Naive thymus-derived CD4-positive, alpha-beta T cell (primary cell): ENCODE measurements around the gene GSAP. TPM values are rescaled to one million over a fixed set of nuclear protein-coding genes. Genes with fewer than 3 reads are reported as not detected.

Experiments
- ATAC-seq: fragments of 150-1000 bp; cut with Tn5 transposase; 2 replicates; pipeline ENCODE4 v1.10.0; 2021; ENCODE audit warnings: mild to moderate bottlenecking, moderate library complexity
- CTCF ChIA-PET: fragments of 350-600 bp; sonication (Branson Sonifier 250); formaldehyde crosslinking; loops from one replicate; lab custom pipeline; 2021; ENCODE audit warnings: antibody characterized with exemption; lab: Charles Lee
- POLR2A ChIA-PET: fragments of 350-600 bp; sonication (Branson Sonifier 250); formaldehyde crosslinking; loops from one replicate; lab custom pipeline; 2021; ENCODE audit warnings: antibody characterized with exemption, inconsistent platforms; lab: Charles Lee
- DNase-seq, 9 donors: peaks; one replicate each; pipeline versions ENCODE4 v3.0.0 to v3.0.0-alpha.2; 2020 to 2022; ENCODE audit warnings: mixed read lengths in 1 of 9
- H3K27ac ChIP-seq: one replicate; pipeline ENCODE4 v1.7.0; 2013; ENCODE audit warnings: mild to moderate bottlenecking, low read depth, low read length, moderate library complexity
- H3K27me3 ChIP-seq, 2 donors: one replicate each; pipeline ENCODE4 v1.7.0; 2013; ENCODE audit warnings: low read length in 2 of 2, mild to moderate bottlenecking in 2 of 2, moderate library complexity in 2 of 2; ENCODE audit not compliant: control insufficient read depth in 2 of 2, insufficient read depth in 2 of 2
- H3K36me3 ChIP-seq, 3 experiments: 1 replicate in 2 of 3; 2 replicates in 1 of 3; pipeline ENCODE4 v1.7.0; 2013; ENCODE audit warnings: low read length in 3 of 3, mild to moderate bottlenecking in 3 of 3, moderate library complexity in 1 of 3; ENCODE audit not compliant: insufficient read depth in 3 of 3, control insufficient read depth in 2 of 3
- H3K4me1 ChIP-seq, 2 donors: one replicate each; pipeline ENCODE4 v1.7.0; 2013; ENCODE audit warnings: low read length in 2 of 2, mild to moderate bottlenecking in 2 of 2, moderate library complexity in 1 of 2; ENCODE audit not compliant: control insufficient read depth in 2 of 2, insufficient read depth in 2 of 2
- H3K4me3 ChIP-seq: 2 replicates; pipeline ENCODE4 v1.7.0; 2013; ENCODE audit warnings: mild to moderate bottlenecking, low read length
- H3K9me3 ChIP-seq, 3 experiments: 1 replicate in 2 of 3; 2 replicates in 1 of 3; pipeline ENCODE4 v1.7.0; 2013; ENCODE audit warnings: low read length in 3 of 3; ENCODE audit not compliant: control insufficient read depth in 2 of 3
- H3K27ac Mint-ChIP-seq, 9 donors: one replicate each; pipeline ENCODE4 v1.8.0; 2020 to 2022; ENCODE audit warnings: mixed read lengths in 9 of 9, mild to moderate bottlenecking in 8 of 9, moderate library complexity in 5 of 9, inconsistent platforms in 2 of 9
- H3K27me3 Mint-ChIP-seq, 5 donors: one replicate each; pipeline ENCODE4 v1.8.0; 2021 to 2022; ENCODE audit warnings: mixed read lengths in 5 of 5, mild to moderate bottlenecking in 1 of 5
- H3K36me3 Mint-ChIP-seq, 5 donors: one replicate each; pipeline ENCODE4 v1.8.0; 2020 to 2022; ENCODE audit warnings: mixed read lengths in 5 of 5, mild to moderate bottlenecking in 3 of 5, inconsistent platforms in 1 of 5
- H3K4me1 Mint-ChIP-seq, 7 donors: one replicate each; pipeline ENCODE4 v1.8.0; 2020 to 2022; ENCODE audit warnings: mixed read lengths in 7 of 7, mild to moderate bottlenecking in 3 of 7, inconsistent platforms in 1 of 7
- H3K4me3 Mint-ChIP-seq, 10 donors: one replicate each; pipeline ENCODE4 v1.8.0; 2020 to 2022; ENCODE audit warnings: mild to moderate bottlenecking in 10 of 10, mixed read lengths in 10 of 10, moderate library complexity in 6 of 10, inconsistent platforms in 2 of 10
- H3K9me3 Mint-ChIP-seq, 11 donors: one replicate each; pipeline ENCODE4 v1.8.0; 2020 to 2022; ENCODE audit warnings: mixed read lengths in 11 of 11, mild to moderate bottlenecking in 4 of 11, inconsistent platforms in 1 of 11, moderate library complexity in 1 of 11
- intact Hi-C, 2 donors: fragments of 100-400 bp; cut with micrococcal nuclease; formaldehyde crosslinking; loops; one replicate each; pipeline ENCODE4 v1.15.1; 2023
- polyA plus RNA-seq, 2 donors: library from polyadenylated mRNA; unstranded; fragments of 300-500 nt; fragmentation: Illumina TruSeq; gene quantifications; one replicate each; pipeline ENCODE4 v1.2.3, GENCODE V29; 2021
- total RNA-seq, 6 experiments: library from RNA in 5 of 6; stranded (reverse) in 5 of 6; gene quantifications; 1 replicate in 5 of 6; 2 replicates in 1 of 6; pipeline ENCODE4 v1.2.3 and lab custom pipeline; 2021 to 2026

The GSAP gene
- total and polyA plus RNA-seq, 7 experiments from 2014 or later: 6.6 to 59.8 (median 29.1) TPM

DNA sequence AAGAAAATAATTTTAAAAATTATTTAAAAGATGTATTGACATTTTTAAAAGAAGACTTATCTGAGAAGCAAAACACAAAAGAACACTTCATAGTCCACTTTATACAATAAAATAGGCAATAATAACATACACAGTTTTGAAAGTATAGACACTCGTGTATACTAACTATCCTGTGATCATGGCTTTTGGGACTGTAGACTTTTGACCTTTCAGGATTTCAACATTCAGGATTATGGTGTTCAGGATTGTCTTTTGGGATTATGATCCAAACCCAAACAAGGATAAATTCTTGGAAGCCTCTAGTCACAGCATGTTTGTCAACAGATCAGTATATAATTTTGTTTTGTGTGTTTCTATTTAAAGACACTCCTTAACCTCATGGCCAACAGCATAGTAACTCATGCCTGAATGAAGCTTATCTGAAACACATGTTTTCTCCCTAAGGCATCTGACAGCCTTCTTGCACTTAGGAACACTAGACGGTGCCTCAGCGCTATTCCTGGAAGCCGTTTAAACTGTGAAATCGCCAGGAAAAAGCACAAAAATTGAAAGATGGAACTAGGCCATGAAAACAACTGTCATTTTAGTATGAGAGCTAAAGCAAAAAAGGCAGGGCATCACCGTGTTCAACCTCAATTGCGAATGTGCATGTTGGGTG is 29.9 kb downstream of the GSAP start:
- H3K27me3 Mint-ChIP-seq: peaks cover 0 to 6% (median 0%) of the 10 kb centered on the region in 5 donors
- ChIA-PET CTCF (interaction anchor here (0.6 kb wide), 1 partner anchor 624 kb away, joined by 3 read pairs; no protein-coding TSS in a partner anchor), POLR2A (no interaction called here)
- ATAC-seq: no peak
- Histone ChIP-seq H3K4me3 (no peak overlapping the region), H3K27me3 (no peaks in the 10 kb centered on the region), H3K4me1 (no peaks in the 10 kb centered on the region), H3K27ac (no peak overlapping the region), H3K9me3 (no peaks in the 10 kb centered on the region), H3K36me3 (peaks cover 0 to 24% (median 0%) of the 10 kb centered on the region in 3 experiments)
- H3K27ac Mint-ChIP-seq: no peak overlapping the region
- H3K4me3 Mint-ChIP-seq: no peak overlapping the region
- intact Hi-C loops: no loop called here
- H3K36me3 Mint-ChIP-seq: peaks cover 22 to 65% (median 54%) of the 10 kb centered on the region in 5 donors
- peaks cover 0 to 2% (median 0%) of the 10 kb centered on the region in 11 donors for H3K9me3 Mint-ChIP-seq
- H3K4me1 Mint-ChIP-seq: peaks cover 0 to 10% (median 6%) of the 10 kb centered on the region in 7 donors
- no peak for DNase-seq

DNA sequence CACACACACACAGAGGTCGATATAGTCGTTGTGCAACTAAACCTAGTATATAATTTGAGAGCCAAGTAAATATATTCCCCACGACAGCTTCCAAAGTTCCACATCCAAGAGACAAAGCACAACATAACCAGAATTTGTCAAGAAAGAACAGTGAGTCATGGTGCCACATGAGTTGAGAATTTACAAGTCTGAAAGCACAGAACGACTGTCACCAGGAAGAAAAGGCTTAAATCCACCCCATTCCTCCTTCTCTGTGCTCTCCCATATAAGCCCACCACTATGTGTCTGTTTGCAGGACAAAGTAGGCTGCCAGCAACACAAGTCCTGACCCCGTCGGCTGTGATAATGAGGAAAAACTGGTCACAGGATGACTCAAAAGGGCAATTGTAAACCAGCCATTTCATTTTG is 32.8 kb downstream of the GSAP start:
- ChIA-PET POLR2A (no interaction called here), CTCF (no interaction called here)
- intact Hi-C loops: no loop called here
- peaks cover 0 to 8% (median 6%) of the 10 kb centered on the region in 7 donors for H3K4me1 Mint-ChIP-seq
- no peaks in the 10 kb centered on the region for H3K27me3 ChIP-seq
- H3K9me3 ChIP-seq: no peaks in the 10 kb centered on the region
- H3K36me3 Mint-ChIP-seq: peaks cover 21 to 76% (median 58%) of the 10 kb centered on the region in 5 donors
- DNase-seq (no peak), ATAC-seq (no peak)
- H3K9me3 Mint-ChIP-seq: no peaks in the 10 kb centered on the region
- H3K4me1 ChIP-seq: no peaks in the 10 kb centered on the region
- H3K36me3 ChIP-seq: peaks cover 0 to 24% (median 0%) of the 10 kb centered on the region in 3 experiments
- H3K4me3 ChIP-seq: no peak overlapping the region
- H3K27ac ChIP-seq: no peak overlapping the region
- H3K4me3 Mint-ChIP-seq: no peak overlapping the region
- no peak overlapping the region for H3K27ac Mint-ChIP-seq
- peaks cover 0 to 10% (median 0%) of the 10 kb centered on the region in 5 donors for H3K27me3 Mint-ChIP-seq

DNA sequence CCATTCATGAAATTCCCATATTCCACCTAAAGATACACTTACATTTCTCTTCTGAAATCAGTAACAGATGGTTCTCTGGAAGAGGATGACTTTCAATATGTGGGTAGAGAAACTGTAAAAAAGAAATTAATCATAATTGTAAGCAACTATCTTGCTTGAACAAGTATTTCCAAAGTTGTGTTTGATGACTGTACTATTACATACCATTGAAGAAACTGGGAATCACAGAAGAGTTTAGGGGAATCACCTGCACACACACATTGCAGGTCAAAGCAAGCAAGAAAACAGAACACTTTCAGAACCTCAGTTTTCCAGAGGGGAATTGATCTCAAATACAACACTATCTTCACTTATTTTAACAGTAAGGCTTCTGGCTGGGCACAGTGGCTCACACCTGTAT is 33.6 kb downstream of the GSAP start:
- H3K9me3 Mint-ChIP-seq: no peaks in the 10 kb centered on the region
- no peak overlapping the region for H3K27ac ChIP-seq
- ATAC-seq: no peak
- no peak overlapping the region for H3K4me3 Mint-ChIP-seq
- intact Hi-C loops: no loop called here
- peak overlapping the region in 1 of 9 donors; percentile 5 for H3K27ac Mint-ChIP-seq
- CTCF ChIA-PET: no interaction called here
- H3K9me3 ChIP-seq: no peaks in the 10 kb centered on the region
- peaks cover 0 to 21% (median 0%) of the 10 kb centered on the region in 3 experiments for H3K36me3 ChIP-seq
- H3K36me3 Mint-ChIP-seq: peaks cover 21 to 74% (median 56%) of the 10 kb centered on the region in 5 donors
- POLR2A ChIA-PET: no interaction called here
- H3K4me3 ChIP-seq: no peak overlapping the region
- H3K4me1 ChIP-seq: no peaks in the 10 kb centered on the region
- H3K27me3 Mint-ChIP-seq: peaks cover 0 to 10% (median 0%) of the 10 kb centered on the region in 5 donors
- H3K27me3 ChIP-seq: no peaks in the 10 kb centered on the region
- DNase-seq: no peak
- H3K4me1 Mint-ChIP-seq: peaks cover 0 to 5% (median 1%) of the 10 kb centered on the region in 7 donors

- peaks cover 15 to 73% (median 51%) of the 10 kb centered on the region in 5 donors for H3K36me3 Mint-ChIP-seq
- ATAC-seq (no peak), DNase-seq (no peak)
- no peaks in the 10 kb centered on the region for H3K27me3 ChIP-seq
- no peaks in the 10 kb centered on the region for H3K9me3 ChIP-seq
- H3K4me1 Mint-ChIP-seq: peaks cover 0 to 6% (median 0%) of the 10 kb centered on the region in 7 donors
- CTCF ChIA-PET: no interaction called here
- H3K36me3 ChIP-seq: peaks cover 0 to 11% (median 5%) of the 10 kb centered on the region in 3 experiments
- intact Hi-C loops: no loop called here
- peaks cover 0 to 8% (median 0%) of the 10 kb centered on the region in 5 donors for H3K27me3 Mint-ChIP-seq
- H3K4me1 ChIP-seq: no peaks in the 10 kb centered on the region
- H3K27ac Mint-ChIP-seq: no peak overlapping the region
- no peaks in the 10 kb centered on the region for H3K9me3 Mint-ChIP-seq
- H3K27ac ChIP-seq: no peak overlapping the region
- POLR2A ChIA-PET: no interaction called here
- no peak overlapping the region for H3K4me3 ChIP-seq
- no peak overlapping the region for H3K4me3 Mint-ChIP-seq
These were observed 37.6 kb downstream of the GSAP start for GRCh38 chr7:77378584-77378983.

DNA sequence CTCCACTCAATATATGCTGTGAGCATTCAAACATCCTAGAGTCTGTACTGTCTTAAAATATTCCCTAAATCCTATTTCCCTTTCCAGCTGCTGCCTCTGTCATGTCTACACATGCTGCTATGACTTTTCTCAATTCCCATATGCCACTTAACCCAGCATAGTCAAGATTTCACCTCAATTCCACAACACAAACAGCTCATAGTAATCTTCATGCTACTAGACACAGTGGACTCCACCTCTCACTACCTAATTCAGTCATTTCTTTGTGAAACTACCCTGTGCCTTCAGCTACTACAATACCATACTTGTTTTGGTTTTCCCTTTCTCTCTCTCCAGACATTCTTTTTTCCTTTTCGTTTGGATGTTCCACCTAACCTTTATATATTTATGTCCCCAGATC is 45.5 kb downstream of the GSAP start:
- Mint-ChIP-seq H3K27ac (no peak overlapping the region), H3K9me3 (peaks cover 0 to 13% (median 2%) of the 10 kb centered on the region in 11 donors), H3K36me3 (peaks cover 17 to 68% (median 46%) of the 10 kb centered on the region in 5 donors), H3K4me3 (no peak overlapping the region), H3K27me3 (peaks cover 0 to 3% (median 0%) of the 10 kb centered on the region in 5 donors), H3K4me1 (peaks cover 0 to 7% (median under 1%) of the 10 kb centered on the region in 7 donors)
- intact Hi-C loops: no loop called here
- Histone ChIP-seq H3K36me3 (peaks cover 5% of the 10 kb centered on the region in 3 experiments), H3K4me3 (no peak overlapping the region), H3K4me1 (no peaks in the 10 kb centered on the region), H3K9me3 (no peaks in the 10 kb centered on the region), H3K27ac (no peak overlapping the region), H3K27me3 (no peaks in the 10 kb centered on the region)
- CTCF ChIA-PET: interaction anchor here (1.3 kb wide), 1 partner anchor 15 kb away, joined by 3 read pairs; no protein-coding TSS in a partner anchor
- DNase-seq: no peak
- POLR2A ChIA-PET: interaction anchor here (1.5 kb wide), 1 partner anchor 16 kb away, joined by 4 read pairs; no protein-coding TSS in a partner anchor
- ATAC-seq: no peak

- H3K4me1 ChIP-seq: no peaks in the 10 kb centered on the region
- no peaks in the 10 kb centered on the region for H3K9me3 ChIP-seq
- no peak overlapping the region for H3K27ac ChIP-seq
- no peak overlapping the region for H3K4me3 ChIP-seq
- H3K36me3 ChIP-seq: peaks cover 2 to 5% (median 5%) of the 10 kb centered on the region in 3 experiments
- ChIA-PET POLR2A (no interaction called here), CTCF (no interaction called here)
- Mint-ChIP-seq H3K9me3 (peaks cover 0 to 15% (median 2%) of the 10 kb centered on the region in 11 donors), H3K4me3 (no peak overlapping the region), H3K27ac (no peak overlapping the region), H3K27me3 (peaks cover 0 to 7% (median 0%) of the 10 kb centered on the region in 5 donors), H3K4me1 (peaks cover 0 to 7% (median 3%) of the 10 kb centered on the region in 7 donors), H3K36me3 (peaks cover 13 to 57% (median 36%) of the 10 kb centered on the region in 5 donors)
- DNase-seq (no peak), ATAC-seq (no peak)
- no peaks in the 10 kb centered on the region for H3K27me3 ChIP-seq
- intact Hi-C loops: no loop called here
These were observed 47.2 kb downstream of the GSAP start for GRCh38 chr7:77368974-77369373.
